ENCODE measurements around the gene PPP2R2C. TPM values are rescaled to one million over a fixed set of nuclear protein-coding genes. Genes with fewer than 3 reads are reported as not detected.

The PPP2R2C gene
- total RNA-seq, 3 donors from 2014 or later = 0.31 to 2.9 (median 0.41) TPM

DNA sequence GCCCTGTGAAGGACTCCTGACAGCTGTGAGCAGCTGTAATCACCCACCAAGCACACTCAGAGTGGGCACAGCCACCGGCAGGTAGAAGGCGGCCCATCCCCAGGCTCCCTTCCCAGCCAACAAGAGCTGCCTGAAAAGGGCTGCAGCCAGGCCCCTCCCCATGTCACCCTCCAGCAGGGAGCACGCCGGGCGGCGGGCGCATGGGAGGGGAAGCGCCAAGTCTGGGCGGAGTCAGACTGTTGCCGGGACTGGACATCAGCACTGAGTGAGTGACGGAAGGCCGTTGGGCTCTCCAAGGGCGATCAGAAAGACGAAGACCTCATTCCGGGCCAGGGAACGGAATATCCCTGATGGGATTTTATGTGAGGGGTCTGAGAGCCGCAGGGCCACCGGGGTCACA lies 82.1 kb downstream of the PPP2R2C start:
- TF ChIP-seq, protein P1, sequence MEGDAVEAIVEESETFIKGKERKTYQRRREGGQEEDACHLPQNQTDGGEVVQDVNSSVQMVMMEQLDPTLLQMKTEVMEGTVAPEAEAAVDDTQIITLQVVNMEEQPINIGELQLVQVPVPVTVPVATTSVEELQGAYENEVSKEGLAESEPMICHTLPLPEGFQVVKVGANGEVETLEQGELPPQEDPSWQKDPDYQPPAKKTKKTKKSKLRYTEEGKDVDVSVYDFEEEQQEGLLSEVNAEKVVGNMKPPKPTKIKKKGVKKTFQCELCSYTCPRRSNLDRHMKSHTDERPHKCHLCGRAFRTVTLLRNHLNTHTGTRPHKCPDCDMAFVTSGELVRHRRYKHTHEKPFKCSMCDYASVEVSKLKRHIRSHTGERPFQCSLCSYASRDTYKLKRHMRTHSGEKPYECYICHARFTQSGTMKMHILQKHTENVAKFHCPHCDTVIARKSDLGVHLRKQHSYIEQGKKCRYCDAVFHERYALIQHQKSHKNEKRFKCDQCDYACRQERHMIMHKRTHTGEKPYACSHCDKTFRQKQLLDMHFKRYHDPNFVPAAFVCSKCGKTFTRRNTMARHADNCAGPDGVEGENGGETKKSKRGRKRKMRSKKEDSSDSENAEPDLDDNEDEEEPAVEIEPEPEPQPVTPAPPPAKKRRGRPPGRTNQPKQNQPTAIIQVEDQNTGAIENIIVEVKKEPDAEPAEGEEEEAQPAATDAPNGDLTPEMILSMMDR (IDR thresholded peaks at IDR 0.05) = no peak
- H3K4me1 ChIP-seq (ENCODE audit: low read depth) = no peaks in the 10 kb centered on the region
- no peaks in the 10 kb centered on the region for H3K36me3 ChIP-seq (ENCODE audit: low read depth)
- DNase-seq (peak in 2 of 3 donors; percentile 26 to 44), ATAC-seq (peak; percentile 34)
- H3K9me3 ChIP-seq = no peaks in the 10 kb centered on the region
- H3K4me3 ChIP-seq = no peak overlapping the region
- intact Hi-C loops (cut with DNase I, micrococcal nuclease) = no loop called here

DNA sequence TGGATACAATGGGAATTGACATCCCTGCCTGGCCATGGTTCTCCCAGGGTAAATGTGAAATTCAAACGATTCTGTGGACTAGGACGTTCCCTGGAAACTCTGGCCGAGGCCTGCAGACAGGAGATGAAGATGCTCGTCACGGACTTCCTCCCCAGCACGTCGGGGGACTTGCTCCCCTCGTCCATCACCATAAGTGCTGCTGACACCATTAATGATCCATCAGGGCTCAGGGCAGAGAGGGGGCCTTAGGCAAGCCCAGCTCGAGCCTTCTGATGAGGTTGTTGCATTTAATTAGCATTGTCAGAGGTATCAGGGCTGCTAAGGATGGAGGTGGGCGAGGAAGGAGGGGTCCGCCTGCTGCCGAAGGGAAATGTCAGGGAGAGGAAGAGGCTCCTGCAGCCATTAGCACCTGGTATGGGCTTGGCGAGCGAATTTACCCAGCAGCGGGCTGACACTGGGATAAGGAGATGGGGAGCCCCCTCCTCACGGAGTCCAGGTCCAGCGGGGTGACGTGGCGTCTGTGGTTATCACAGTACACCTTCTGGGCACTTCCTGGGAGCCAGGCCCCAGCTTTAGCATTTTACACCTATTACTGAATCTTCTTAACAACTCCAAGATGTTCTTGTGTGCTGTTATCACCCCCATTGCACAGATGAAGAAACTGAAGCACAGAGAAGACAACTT lies 83.1 kb downstream of the PPP2R2C start:
- Histone ChIP-seq H3K36me3 (ENCODE audit: low read depth) (no peaks in the 10 kb centered on the region), H3K4me1 (ENCODE audit: low read depth) (no peaks in the 10 kb centered on the region), H3K4me3 (no peak overlapping the region), H3K9me3 (no peaks in the 10 kb centered on the region)
- intact Hi-C loops (cut with DNase I, micrococcal nuclease) = no loop called here
- ATAC-seq (no peak), DNase-seq (peak in 2 of 3 donors; percentile 7 to 34)
- TF ChIP-seq, protein P1 (IDR thresholded peaks at IDR 0.05) = no peak

- DNase-seq (peak in 1 of 3 donors; percentile 12), ATAC-seq (no peak)
- TF ChIP-seq, protein P1 (IDR thresholded peaks at IDR 0.05) = no peak
- Histone ChIP-seq H3K36me3 (ENCODE audit: low read depth) (no peaks in the 10 kb centered on the region), H3K4me3 (no peak overlapping the region), H3K9me3 (no peaks in the 10 kb centered on the region), H3K4me1 (ENCODE audit: low read depth) (no peaks in the 10 kb centered on the region)
- intact Hi-C loops (cut with DNase I, micrococcal nuclease) = no loop called here
Observed at GRCh38 chr4:6388713-6389112, 83.7 kb downstream of the PPP2R2C start.

- Histone ChIP-seq H3K4me1 (ENCODE audit: low read depth) (no peaks in the 10 kb centered on the region), H3K9me3 (no peaks in the 10 kb centered on the region), H3K36me3 (ENCODE audit: low read depth) (no peaks in the 10 kb centered on the region), H3K4me3 (no peak overlapping the region)
- TF ChIP-seq, protein P1 (IDR thresholded peaks at IDR 0.05) = no peak
- ATAC-seq (no peak), DNase-seq (peak in 2 of 3 donors; percentile 11 to 12)
- intact Hi-C loops (cut with DNase I, micrococcal nuclease) = no loop called here
Observed at GRCh38 chr4:6387946-6388345, 84.5 kb downstream of the PPP2R2C start.

- DNase-seq = peak; percentile 7 to 27 (median 15)
- H3K4me3 ChIP-seq = no peak overlapping the region
- no peaks in the 10 kb centered on the region for H3K9me3 ChIP-seq
- TF ChIP-seq, protein P1 (IDR thresholded peaks at IDR 0.05) = no peak
- no peaks in the 10 kb centered on the region for H3K36me3 ChIP-seq (ENCODE audit: low read depth)
- no peak for ATAC-seq
- H3K4me1 ChIP-seq (ENCODE audit: low read depth) = no peaks in the 10 kb centered on the region
- intact Hi-C loops (cut with DNase I, micrococcal nuclease) = no loop called here
Observed at GRCh38 chr4:6386091-6386490, 86.3 kb downstream of the PPP2R2C start.
